Activated naive CD8-positive, alpha-beta T cell (primary cell): ENCODE data around the gene MVP.
"Not testable (repeated sequence)": the region's sequence is repeated elsewhere in the genome, so short reads cannot be mapped to it uniquely, and the experiment has no call there.

ENCODE experiments used
- H3K27ac Mint-ChIP-seq: one replicate; pipeline ENCODE4 v1.8.0; 2021; ENCODE audit warnings: mixed read lengths
- H3K27me3 Mint-ChIP-seq: one replicate; pipeline ENCODE4 v1.8.0; 2021; ENCODE audit warnings: mixed read lengths
- H3K36me3 Mint-ChIP-seq: one replicate; pipeline ENCODE4 v1.8.0; 2021; ENCODE audit warnings: mixed read lengths
- H3K4me1 Mint-ChIP-seq: one replicate; pipeline ENCODE4 v1.8.0; 2021; ENCODE audit warnings: low read depth, mixed read lengths
- H3K4me3 Mint-ChIP-seq: one replicate; pipeline ENCODE4 v1.8.0; 2021; ENCODE audit warnings: mild to moderate bottlenecking, mixed read lengths
- H3K9me3 Mint-ChIP-seq: one replicate; pipeline ENCODE4 v1.8.0; 2021; ENCODE audit warnings: low read depth, mixed read lengths

Gene MVP

GRCh38 chr16:29820271-29820701, at the start of gene MVP:
TSS of gene MVP (plus strand) at chr16:29820462. CDS start at chr16:29830550, 10,088 bp downstream.
- Mint-ChIP-seq H3K27me3 (no peaks in the 10 kb centered on the region), H3K9me3 (no peaks in the 10 kb centered on the region), H3K4me3 (peak within 1 kb of the TSS; percentile 95), H3K4me1 (peaks cover 66% of the 10 kb centered on the region), H3K27ac (peak within 1 kb of the TSS; percentile 91), H3K36me3 (peaks cover 5% of the 10 kb centered on the region)

GRCh38 chr16:29772330-29772729, 47.9 kb upstream of the MVP start:
- not testable (repeated sequence) for H3K27ac Mint-ChIP-seq, H3K36me3 Mint-ChIP-seq, H3K27me3 Mint-ChIP-seq, H3K4me1 Mint-ChIP-seq, H3K9me3 Mint-ChIP-seq, H3K4me3 Mint-ChIP-seq

DNA sequence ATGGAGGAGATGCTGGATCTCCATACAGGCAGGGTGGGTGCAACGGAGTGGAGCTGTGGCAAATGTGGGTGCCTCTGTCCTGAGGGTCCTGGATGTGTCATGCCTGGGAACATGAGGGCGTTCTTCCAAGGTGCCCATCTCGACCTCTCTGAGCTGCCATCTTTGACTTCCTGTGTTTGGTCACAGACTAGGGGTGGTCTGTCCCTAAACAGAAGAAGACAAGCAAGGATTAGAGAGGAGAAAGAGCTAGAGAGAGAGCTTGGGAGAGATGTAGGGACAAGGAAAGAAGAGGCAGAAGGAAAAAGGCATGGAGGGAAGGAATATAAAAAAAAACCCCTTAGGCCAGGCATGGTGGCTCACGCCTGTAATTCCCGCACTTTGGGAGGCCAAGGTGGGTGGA, 45.5 kb upstream of the MVP start:
- Mint-ChIP-seq H3K27me3 (no peaks in the 10 kb centered on the region), H3K9me3 (no peaks in the 10 kb centered on the region), H3K4me3 (no peak overlapping the region), H3K36me3 (no peaks in the 10 kb centered on the region), H3K27ac (no peak overlapping the region), H3K4me1 (peaks cover 8% of the 10 kb centered on the region)

DNA sequence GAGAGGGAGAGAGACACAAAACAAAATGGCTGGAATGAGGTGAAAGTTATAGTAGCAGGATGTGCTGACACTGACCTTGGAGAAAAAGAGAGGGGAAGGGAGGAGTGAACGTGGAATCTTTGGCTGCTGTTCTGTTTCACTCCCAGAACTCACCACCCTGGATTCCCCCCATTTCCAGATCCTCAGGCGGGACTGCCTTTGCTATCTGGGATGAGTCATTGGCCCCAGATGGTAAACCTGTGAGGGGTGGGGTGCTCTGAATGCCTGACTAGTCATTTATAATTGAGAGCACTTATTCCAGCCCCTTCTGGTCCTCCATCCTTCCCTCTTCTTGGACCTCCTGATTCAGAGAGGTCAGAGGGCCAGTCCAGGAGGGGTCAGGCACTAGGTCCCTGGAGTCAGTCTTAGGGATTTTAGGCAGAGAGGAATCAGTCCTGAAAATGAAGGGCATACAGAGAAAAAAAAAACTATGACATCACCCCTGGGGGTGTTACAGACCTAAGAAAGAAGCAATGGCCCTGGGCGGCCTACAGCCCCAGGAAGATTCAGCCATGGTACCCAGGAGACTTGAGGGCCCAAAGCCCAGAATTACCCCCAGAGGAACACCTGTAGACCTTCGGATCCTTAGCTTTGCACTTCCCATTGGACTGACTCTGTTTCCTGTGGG, 44.4 kb upstream of the MVP start:
- Mint-ChIP-seq H3K9me3 (no peaks in the 10 kb centered on the region), H3K4me3 (no peak overlapping the region), H3K36me3 (peaks cover under 1% of the 10 kb centered on the region), H3K27me3 (no peaks in the 10 kb centered on the region), H3K4me1 (peaks cover 5% of the 10 kb centered on the region), H3K27ac (no peak overlapping the region)

- Mint-ChIP-seq H3K9me3 (no peaks in the 10 kb centered on the region), H3K27ac (no peak within 1 kb of the TSS), H3K4me3 (no peak within 1 kb of the TSS), H3K36me3 (peaks cover 4% of the 10 kb centered on the region), H3K27me3 (no peaks in the 10 kb centered on the region), H3K4me1 (peaks cover 6% of the 10 kb centered on the region)
These were observed 42.5 kb upstream of the MVP start, which contains the start of gene ZG16 for GRCh38 chr16:29777576-29778350. TSS of gene ZG16 (plus strand) at chr16:29778256. CDS start at chr16:29779267, 1,011 bp downstream.

DNA sequence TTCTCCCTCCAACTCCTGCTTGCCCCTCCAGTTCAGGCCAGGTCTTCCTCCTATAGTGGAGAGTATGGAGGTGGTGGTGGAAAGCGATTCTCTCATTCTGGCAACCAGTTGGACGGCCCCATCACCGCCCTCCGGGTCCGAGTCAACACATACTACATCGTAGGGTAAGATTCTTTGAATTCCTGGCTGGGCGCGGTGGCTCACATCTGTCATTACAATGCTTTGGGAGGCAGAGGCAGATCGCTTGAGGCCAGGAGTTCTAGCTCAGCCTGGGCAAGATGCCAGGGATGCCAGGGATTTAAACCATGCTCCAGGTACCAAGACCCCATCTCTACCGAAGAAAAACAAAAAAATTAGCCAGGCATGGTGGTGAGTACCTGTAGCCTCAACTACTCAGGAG, 40.8 kb upstream of the MVP start:
- Mint-ChIP-seq H3K4me3 (no peak overlapping the region), H3K36me3 (peaks cover 4% of the 10 kb centered on the region), H3K27ac (no peak overlapping the region), H3K9me3 (no peaks in the 10 kb centered on the region), H3K4me1 (peaks cover 14% of the 10 kb centered on the region), H3K27me3 (no peaks in the 10 kb centered on the region)

DNA sequence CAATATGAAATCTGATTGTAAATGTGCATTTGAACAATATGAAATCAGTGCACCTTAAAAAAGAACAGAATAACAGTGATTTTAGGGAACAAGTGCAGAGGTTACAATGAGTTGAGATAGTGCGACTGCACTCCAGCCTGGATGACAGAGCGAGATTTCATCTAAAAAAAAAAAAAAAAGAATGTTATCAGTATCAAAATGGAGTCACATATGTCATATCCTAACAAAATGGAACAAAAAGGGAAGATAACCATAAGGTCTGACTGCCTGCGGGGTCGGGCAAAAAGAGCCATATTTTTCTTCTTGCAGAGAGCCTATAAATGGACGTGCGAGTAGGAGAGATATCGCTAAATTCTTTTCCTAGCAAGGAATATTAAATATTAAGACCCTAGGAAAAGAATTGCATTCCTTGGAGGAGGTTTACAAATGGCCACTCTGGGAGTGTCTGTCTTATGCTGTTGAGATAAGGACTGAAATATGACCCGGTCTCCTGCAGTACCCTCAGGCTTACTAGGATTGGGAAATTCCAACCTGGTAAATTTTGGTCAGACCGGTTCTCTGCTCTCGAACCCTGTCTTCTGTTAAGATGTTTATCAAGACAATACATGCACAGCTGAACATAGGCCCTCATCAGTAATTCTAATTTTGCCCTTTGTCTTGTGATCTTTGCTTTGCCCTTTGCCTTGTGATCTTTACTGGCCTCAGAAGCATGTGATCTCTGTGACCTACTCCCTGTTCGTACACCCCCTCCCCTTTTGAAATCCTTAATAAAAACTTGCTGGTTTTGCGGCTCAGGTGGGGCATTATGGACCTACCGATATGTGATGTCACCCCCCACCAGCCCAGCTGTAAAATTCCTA, 36.9 kb upstream of the MVP start:
- H3K36me3 Mint-ChIP-seq, H3K27ac Mint-ChIP-seq, H3K4me3 Mint-ChIP-seq, H3K9me3 Mint-ChIP-seq, H3K27me3 Mint-ChIP-seq: not testable (repeated sequence)
- H3K4me1 Mint-ChIP-seq: peaks cover 23% of the 10 kb centered on the region

GRCh38 chr16:29784157-29784556, 36.1 kb upstream of the MVP start:
- Mint-ChIP-seq H3K27me3 (no peaks in the 10 kb centered on the region), H3K36me3 (peaks cover 4% of the 10 kb centered on the region), H3K4me3 (no peak overlapping the region), H3K4me1 (peaks cover 25% of the 10 kb centered on the region), H3K27ac (no peak overlapping the region), H3K9me3 (no peaks in the 10 kb centered on the region)

GRCh38 chr16:29784901-29785500, 35.3 kb upstream of the MVP start:
- H3K27ac Mint-ChIP-seq: peak overlapping the region; percentile 54

DNA sequence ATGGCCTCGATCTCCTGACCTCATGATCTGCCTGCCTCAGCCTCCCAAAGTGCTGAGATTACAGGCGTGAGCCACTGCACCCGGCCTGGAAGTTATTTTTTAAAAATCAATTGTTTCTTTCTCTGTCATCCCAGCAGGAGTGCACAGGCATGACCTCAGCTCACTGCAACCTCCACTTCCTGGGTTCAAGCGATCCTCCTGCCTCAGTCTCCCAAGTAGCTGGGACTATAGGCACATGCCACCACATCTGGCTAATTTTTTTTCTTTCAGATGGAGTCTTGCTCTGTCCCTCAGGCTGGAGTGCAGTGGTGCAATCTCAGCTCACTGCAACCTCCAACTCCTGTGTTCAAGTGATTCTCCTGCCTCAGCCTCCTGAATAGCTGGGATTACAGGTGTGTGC, 33.1 kb upstream of the MVP start:
- not testable (repeated sequence) for H3K4me3 Mint-ChIP-seq, H3K27ac Mint-ChIP-seq, H3K36me3 Mint-ChIP-seq

More at GRCh38 chr16:29784901-29785500, 35.3 kb upstream of the MVP start:
- Mint-ChIP-seq H3K4me1 (peaks cover 28% of the 10 kb centered on the region), H3K4me3 (peak overlapping the region; percentile 63), H3K9me3 (no peaks in the 10 kb centered on the region), H3K36me3 (peaks cover 4% of the 10 kb centered on the region), H3K27me3 (no peaks in the 10 kb centered on the region)

DNA sequence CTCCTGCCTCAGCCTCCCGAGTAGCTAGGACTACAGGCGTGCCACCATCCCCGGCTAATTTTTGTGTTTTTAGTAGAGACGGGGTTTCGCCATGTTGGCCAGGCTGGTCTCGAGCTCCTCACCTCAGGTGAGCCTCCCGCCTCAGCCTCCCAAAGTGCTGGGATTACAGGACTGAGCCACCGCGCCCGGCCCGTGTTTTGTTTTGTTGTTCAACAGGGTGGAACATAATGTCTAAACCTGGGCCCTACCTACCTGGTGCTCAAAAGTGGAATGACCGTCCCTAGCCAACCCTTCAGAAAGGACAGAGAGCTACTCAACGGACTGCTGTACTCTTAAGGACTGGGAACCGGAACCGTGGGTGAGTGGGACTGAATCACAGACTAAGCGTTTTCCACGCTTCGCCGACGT, 30.5 kb upstream of the MVP start:
- Mint-ChIP-seq H3K4me1 (peaks cover 42% of the 10 kb centered on the region), H3K27me3 (no peaks in the 10 kb centered on the region), H3K27ac (peak overlapping the region; percentile 98), H3K9me3 (no peaks in the 10 kb centered on the region), H3K4me3 (peak overlapping the region; percentile 98), H3K36me3 (peaks cover 11% of the 10 kb centered on the region)

More for the DNA sequence above, 33.1 kb upstream of the MVP start:
- H3K4me1 Mint-ChIP-seq: peaks cover 36% of the 10 kb centered on the region
- not testable (repeated sequence) for H3K27me3 Mint-ChIP-seq, H3K9me3 Mint-ChIP-seq

GRCh38 chr16:29790183-29790948, 29.9 kb upstream of the MVP start, which contains the start of gene KIF22:
TSS of gene KIF22 (plus strand) at chr16:29790751. CDS start at chr16:29790760, 9 bp downstream.
- H3K4me1 Mint-ChIP-seq: peaks cover 36% of the 10 kb centered on the region
- H3K4me3 Mint-ChIP-seq: peak within 1 kb of the TSS; percentile 98
- H3K27ac Mint-ChIP-seq: peak within 1 kb of the TSS; percentile 98
- peaks cover 11% of the 10 kb centered on the region for H3K36me3 Mint-ChIP-seq
- H3K9me3 Mint-ChIP-seq: no peaks in the 10 kb centered on the region
- H3K27me3 Mint-ChIP-seq: no peaks in the 10 kb centered on the region

DNA sequence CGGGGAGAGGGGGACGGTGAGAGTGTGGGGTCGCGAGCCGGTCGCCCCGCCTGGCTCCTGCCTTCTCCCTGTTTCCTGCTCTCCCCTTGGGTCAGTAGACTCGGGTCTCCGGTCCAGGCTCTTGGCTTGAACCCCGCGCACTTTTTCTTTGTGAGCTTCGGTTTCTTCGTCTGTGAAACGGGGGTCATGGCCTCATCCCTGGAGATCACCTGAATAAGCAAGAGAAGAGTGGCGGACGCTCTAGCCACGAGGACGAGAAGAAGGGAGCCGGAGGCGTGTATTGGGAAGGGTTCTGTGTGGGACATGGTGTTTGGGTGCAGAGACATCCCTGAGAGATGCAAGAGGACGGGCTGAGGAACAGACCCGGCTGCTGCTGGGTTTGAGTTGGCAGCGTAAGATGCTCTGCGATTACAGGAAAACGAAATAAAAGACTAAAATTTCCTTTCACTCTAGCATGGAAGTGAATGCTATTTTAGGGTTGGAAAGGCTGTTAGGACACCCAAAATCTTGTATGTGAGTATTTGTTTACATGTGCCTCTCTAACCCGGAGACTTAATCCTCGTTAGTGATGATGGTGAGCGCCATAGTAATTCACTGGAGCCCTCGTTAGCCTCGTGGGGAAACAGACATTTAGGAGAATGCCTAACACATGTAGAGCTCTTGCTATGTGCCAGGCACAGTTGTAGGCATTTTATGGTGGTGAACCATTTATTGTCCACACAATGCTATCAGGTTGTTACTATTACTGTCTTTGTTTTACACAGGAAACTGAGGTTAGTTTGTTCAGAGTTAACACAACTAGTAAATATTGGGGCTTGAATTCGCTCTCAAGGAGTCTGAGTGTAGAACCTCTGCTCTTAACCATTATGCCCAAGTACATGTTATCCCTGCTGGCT, 29.1 kb upstream of the MVP start:
- peak overlapping the region; percentile 98 for H3K4me3 Mint-ChIP-seq
- H3K27me3 Mint-ChIP-seq: no peaks in the 10 kb centered on the region
- peaks cover 32% of the 10 kb centered on the region for H3K4me1 Mint-ChIP-seq
- H3K27ac Mint-ChIP-seq: peak overlapping the region; percentile 98
- peaks cover 11% of the 10 kb centered on the region for H3K36me3 Mint-ChIP-seq
- H3K9me3 Mint-ChIP-seq: no peaks in the 10 kb centered on the region
